Measurements from ENCODE around the gene KHDRBS1.

DNA sequence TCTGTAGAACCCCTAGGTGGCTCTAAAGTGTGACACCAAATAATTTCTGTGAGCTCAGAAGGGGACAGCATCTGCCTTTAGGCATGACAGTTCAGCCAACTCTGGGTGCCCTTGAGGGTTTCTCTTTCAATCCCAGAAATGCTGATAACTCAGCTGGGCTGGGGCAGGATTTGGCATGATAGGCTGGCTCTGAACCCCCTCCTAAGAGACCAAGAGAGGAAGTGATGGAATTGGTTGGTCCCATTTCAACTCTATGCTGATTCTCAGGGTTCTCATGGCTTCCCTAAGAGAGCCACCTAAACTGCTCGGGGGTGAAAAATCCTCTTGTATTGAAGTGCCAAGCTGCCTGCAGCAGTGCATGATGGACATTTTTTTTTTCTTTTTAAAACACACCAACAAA, 30.6 kb downstream of the KHDRBS1 start:
- TF ChIP-seq, protein P1, sequence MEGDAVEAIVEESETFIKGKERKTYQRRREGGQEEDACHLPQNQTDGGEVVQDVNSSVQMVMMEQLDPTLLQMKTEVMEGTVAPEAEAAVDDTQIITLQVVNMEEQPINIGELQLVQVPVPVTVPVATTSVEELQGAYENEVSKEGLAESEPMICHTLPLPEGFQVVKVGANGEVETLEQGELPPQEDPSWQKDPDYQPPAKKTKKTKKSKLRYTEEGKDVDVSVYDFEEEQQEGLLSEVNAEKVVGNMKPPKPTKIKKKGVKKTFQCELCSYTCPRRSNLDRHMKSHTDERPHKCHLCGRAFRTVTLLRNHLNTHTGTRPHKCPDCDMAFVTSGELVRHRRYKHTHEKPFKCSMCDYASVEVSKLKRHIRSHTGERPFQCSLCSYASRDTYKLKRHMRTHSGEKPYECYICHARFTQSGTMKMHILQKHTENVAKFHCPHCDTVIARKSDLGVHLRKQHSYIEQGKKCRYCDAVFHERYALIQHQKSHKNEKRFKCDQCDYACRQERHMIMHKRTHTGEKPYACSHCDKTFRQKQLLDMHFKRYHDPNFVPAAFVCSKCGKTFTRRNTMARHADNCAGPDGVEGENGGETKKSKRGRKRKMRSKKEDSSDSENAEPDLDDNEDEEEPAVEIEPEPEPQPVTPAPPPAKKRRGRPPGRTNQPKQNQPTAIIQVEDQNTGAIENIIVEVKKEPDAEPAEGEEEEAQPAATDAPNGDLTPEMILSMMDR (IDR thresholded peaks at IDR 0.05; ENCODE audit: low read depth, low read length, missing input control), result no peak
- TF ChIP-seq RXRA (IDR thresholded peaks at IDR 0.05) (no peak), TAF1 (conservative IDR thresholded peaks at IDR 0.05) (no peak), GABPA (IDR thresholded peaks at IDR 0.05 in 1 of 2, conservative IDR thresholded peaks at IDR 0.05 in 1 of 2) (no peak)

Data from liver (tissue), 3 donors.